Left lung (tissue), 14 donors: Measurements from ENCODE around the gene IPPK. TPM values are rescaled to one million over a fixed set of nuclear protein-coding genes. Genes with fewer than 3 reads are reported as not detected.

Source experiments
- ATAC-seq: fragments of 200-7000 bp; cut with Tn5 transposase; one replicate; pipeline ENCODE4 v1.9.1; 2020; ENCODE audit warnings: moderate library complexity
- DNase-seq, 4 donors: peaks; one replicate each; pipeline ENCODE4 v3.0.0-alpha.2; 2013 to 2020
- H3K27ac ChIP-seq, 2 donors: fragments of 200-600 bp; sonication (generic) in 1 of 2; one replicate each; pipeline versions ENCODE4 v1.5.0 to v1.8.0; 2020 to 2021
- H3K27me3 ChIP-seq, 2 donors: fragments of 200-600 bp; sonication (generic) in 1 of 2; one replicate each; pipeline versions ENCODE4 v1.5.0 to v1.8.0; 2020 to 2021
- H3K36me3 ChIP-seq, 2 donors: fragments of 200-600 bp; sonication (generic) in 1 of 2; one replicate each; pipeline versions ENCODE4 v1.5.0 to v1.8.0; 2020 to 2021
- H3K4me1 ChIP-seq, 2 donors: fragments of 200-600 bp; one replicate each; pipeline ENCODE4 v1.8.0; 2021
- H3K4me3 ChIP-seq, 2 donors: fragments of 200-600 bp; sonication (generic) in 1 of 2; one replicate each; pipeline versions ENCODE4 v1.5.0 to v1.8.0; 2020 to 2021; ENCODE audit warnings: mild to moderate bottlenecking in 1 of 2
- H3K9me3 ChIP-seq, 2 donors: fragments of 200-600 bp; sonication (generic) in 1 of 2; one replicate each; pipeline versions ENCODE4 v1.5.0 to v1.8.0; 2020 to 2021
- intact Hi-C, 2 donors: fragments of 100-400 bp; cut with DNase I; formaldehyde crosslinking; loops; one replicate each; pipeline versions ENCODE4 v1.11.2 to v1.14.2; 2022
- long read RNA-seq, 12 donors: library from polyadenylated mRNA in 2 of 12; unstranded in 2 of 12; transcript quantifications; one replicate each; pipeline ENCODE4 v2.0.0 and lab custom pipeline, GENCODE V29; 2019 to 2026
- polyA plus RNA-seq, 6 donors: library from polyadenylated mRNA; unstranded; fragments of 120-200 nt; gene quantifications; one replicate each; pipeline ENCODE4 v1.2.1, GENCODE V29; 2013; ENCODE audit not compliant: insufficient read length in 6 of 6
- total RNA-seq, 2 donors: library from RNA; stranded (reverse); fragmentation: NEBNext Ultra II Directional; extraction: Animal tissue kit (Norgen Biotek cat#: 25700); gene quantifications; one replicate each; pipeline ENCODE4 v1.2.1, GENCODE V29; 2021
- TF ChIP-seq, protein P1 (sequence below), 2 donors: fragments of 200-600 bp; sonication (generic) in 1 of 2; IDR thresholded peaks; one replicate each; pipeline versions ENCODE4 v1.5.0 to v1.8.0; 2021; ENCODE audit warnings: antibody characterized with exemption in 2 of 2
- donor health status: DM: no; HTN: yes; CAD: no.
- donor health status: DM: no; HTN: no; CAD: no.

IPPK gene, protein sequence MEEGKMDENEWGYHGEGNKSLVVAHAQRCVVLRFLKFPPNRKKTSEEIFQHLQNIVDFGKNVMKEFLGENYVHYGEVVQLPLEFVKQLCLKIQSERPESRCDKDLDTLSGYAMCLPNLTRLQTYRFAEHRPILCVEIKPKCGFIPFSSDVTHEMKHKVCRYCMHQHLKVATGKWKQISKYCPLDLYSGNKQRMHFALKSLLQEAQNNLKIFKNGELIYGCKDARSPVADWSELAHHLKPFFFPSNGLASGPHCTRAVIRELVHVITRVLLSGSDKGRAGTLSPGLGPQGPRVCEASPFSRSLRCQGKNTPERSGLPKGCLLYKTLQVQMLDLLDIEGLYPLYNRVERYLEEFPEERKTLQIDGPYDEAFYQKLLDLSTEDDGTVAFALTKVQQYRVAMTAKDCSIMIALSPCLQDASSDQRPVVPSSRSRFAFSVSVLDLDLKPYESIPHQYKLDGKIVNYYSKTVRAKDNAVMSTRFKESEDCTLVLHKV
- total RNA-seq (1 to 10 TPM; 6.5 to 8.0 TPM), polyA plus RNA-seq (10 to 100 TPM in 3 of 6 donors, 1 to 10 TPM in 3; 7.6 to 10.8 (median 9.5) TPM)
- long read RNA-seq, donor 1, full-length matches to known transcripts = 2 of 2 reads
- long read RNA-seq, donor 1, partial matches to known transcripts = 0 of 2 reads
- long read RNA-seq, donor 1, other reads (novel, unspliced or antisense) = 0 of 2 reads
- long read RNA-seq, donor 2 = 0 reads
- long read RNA-seq, donor 3, full-length matches to known transcripts = 1 of 1 reads
- long read RNA-seq, donor 3, partial matches to known transcripts = 0 of 1 reads
- long read RNA-seq, donor 3, other reads (novel, unspliced or antisense) = 0 of 1 reads
- long read RNA-seq, donor 4, partial matches to known transcripts = 0 of 1 reads
- long read RNA-seq, donor 4, other reads (novel, unspliced or antisense) = 1 of 1 reads
- long read RNA-seq, donor 5, full-length matches to known transcripts = 1 of 1 reads
- long read RNA-seq, donor 5, partial matches to known transcripts = 0 of 1 reads
- long read RNA-seq, donor 5, other reads (novel, unspliced or antisense) = 0 of 1 reads
- long read RNA-seq, donor 6 = 0 reads
- long read RNA-seq, donor 7 = 0 reads
- long read RNA-seq, donor 8, partial matches to known transcripts = 5 of 5 reads
- long read RNA-seq, donor 8, other reads (novel, unspliced or antisense) = 0 of 5 reads
- long read RNA-seq, donor 9 = 0 reads
- long read RNA-seq, donor 10, full-length matches to known transcripts = 1 of 2 reads
- long read RNA-seq, donor 10, partial matches to known transcripts = 1 of 2 reads
- long read RNA-seq, donor 10, other reads (novel, unspliced or antisense) = 0 of 2 reads
- long read RNA-seq, donor 11, full-length matches to known transcripts = 2 of 2 reads
- long read RNA-seq, donor 11, partial matches to known transcripts = 0 of 2 reads
- long read RNA-seq, donor 11, other reads (novel, unspliced or antisense) = 0 of 2 reads
- long read RNA-seq, donor 12 = 0 reads

DNA sequence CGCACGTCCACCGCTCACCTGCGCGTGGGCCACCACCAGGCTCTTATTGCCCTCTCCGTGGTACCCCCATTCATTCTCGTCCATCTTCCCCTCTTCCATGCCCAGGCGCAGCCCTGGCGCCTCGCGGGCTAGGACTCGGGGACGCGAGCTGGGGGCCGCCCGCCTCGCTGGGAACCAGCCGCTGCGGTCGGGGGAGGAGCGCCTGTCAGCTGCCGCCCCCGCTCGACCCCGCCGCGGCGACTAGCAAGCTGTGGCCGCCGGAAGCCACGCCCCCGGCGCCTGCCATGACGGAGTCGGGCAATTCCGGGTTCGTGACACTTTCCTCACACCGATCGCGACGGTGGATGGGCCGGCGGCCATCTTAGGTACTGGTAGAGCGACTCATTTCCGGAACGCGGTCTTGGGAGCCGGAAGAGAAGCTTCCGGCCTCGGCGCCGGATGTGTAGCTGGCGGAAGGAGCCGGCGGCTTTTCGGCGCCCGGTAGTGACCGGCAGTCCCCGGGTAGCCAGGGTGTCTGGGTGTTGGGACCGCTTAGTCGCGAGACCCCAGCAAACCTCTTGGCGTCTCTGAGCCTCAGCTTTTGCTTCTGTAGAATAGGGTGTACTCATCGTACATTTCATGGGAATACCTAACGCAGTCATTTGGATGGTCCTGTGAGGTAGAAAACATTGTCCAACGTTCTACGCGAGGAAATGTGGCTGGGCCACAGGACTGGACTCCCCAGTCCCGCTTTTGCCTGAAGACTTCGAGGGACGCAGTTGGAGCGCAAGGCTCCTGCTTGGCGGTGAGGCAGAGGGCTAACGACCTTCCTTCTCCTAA is at the start of gene IPPK:
Gene IPPK (minus strand): TSS at position 242 of the 819 bp plus-strand sequence. CDS start 143 bp downstream, at position 99.
- intact Hi-C loops = no loop called here
- Histone ChIP-seq H3K9me3 (no peaks in the 10 kb centered on the region), H3K27me3 (no peaks in the 10 kb centered on the region), H3K4me1 (peaks cover 5 to 26% of the 10 kb centered on the region in 2 donors), H3K36me3 (peaks cover 0 to 12% of the 10 kb centered on the region in 2 donors), H3K4me3 (peak within 1 kb of the TSS; percentile 94 to 98), H3K27ac (peak within 1 kb of the TSS; percentile 88 to 95)
- TF ChIP-seq, protein P1, sequence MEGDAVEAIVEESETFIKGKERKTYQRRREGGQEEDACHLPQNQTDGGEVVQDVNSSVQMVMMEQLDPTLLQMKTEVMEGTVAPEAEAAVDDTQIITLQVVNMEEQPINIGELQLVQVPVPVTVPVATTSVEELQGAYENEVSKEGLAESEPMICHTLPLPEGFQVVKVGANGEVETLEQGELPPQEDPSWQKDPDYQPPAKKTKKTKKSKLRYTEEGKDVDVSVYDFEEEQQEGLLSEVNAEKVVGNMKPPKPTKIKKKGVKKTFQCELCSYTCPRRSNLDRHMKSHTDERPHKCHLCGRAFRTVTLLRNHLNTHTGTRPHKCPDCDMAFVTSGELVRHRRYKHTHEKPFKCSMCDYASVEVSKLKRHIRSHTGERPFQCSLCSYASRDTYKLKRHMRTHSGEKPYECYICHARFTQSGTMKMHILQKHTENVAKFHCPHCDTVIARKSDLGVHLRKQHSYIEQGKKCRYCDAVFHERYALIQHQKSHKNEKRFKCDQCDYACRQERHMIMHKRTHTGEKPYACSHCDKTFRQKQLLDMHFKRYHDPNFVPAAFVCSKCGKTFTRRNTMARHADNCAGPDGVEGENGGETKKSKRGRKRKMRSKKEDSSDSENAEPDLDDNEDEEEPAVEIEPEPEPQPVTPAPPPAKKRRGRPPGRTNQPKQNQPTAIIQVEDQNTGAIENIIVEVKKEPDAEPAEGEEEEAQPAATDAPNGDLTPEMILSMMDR (IDR thresholded peaks at IDR 0.05) = peak in 1 of 2 donors; percentile 37
- ATAC-seq = peak; percentile 97
- peak; percentile 96 to 99 (median 98) for DNase-seq

DNA sequence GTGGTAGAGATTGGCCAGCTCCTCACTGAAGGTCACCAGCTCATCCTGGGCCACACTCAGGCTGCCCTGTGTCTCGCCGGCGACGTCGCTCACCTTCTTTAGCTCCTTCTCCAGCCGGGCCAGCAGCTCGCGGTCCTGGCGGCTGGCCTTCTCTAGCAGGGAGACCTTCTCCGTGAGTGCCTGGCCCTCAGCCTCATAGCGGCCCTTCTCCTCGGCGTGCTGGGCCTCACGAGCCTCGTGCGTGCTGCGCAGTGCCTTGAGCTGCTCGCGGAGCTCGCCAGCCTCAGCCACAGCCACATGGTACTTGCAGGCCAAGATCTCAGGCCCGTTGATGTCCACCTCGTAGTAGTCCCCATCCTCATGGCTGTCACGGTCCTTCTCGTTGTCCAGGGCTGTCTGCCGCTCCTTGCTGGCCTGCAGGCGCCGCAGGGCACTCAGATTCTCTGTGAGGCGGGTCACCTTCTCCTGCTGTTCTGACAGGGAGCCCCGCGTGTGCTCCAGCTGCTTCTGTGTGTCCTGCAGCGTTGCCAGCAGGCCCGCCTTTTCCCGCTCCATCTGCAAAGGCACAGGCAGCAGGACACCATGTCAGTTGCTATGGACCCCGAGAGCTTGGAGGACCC is 49.2 kb upstream of the IPPK start:
- Histone ChIP-seq H3K4me1 (peaks cover 0 to 17% of the 10 kb centered on the region in 2 donors), H3K27ac (no peak overlapping the region), H3K9me3 (no peaks in the 10 kb centered on the region), H3K36me3 (peaks cover 0 to 88% of the 10 kb centered on the region in 2 donors), H3K27me3 (no peaks in the 10 kb centered on the region), H3K4me3 (no peak overlapping the region)
- TF ChIP-seq, protein P1 (IDR thresholded peaks at IDR 0.05) = no peak
- ATAC-seq (no peak), DNase-seq (no peak)
- intact Hi-C loops = loop anchor here in 1 of 2 donors (10.0 kb wide), 1 partner anchor 46 kb away; the partner anchor contains the start of gene BICD2

DNA sequence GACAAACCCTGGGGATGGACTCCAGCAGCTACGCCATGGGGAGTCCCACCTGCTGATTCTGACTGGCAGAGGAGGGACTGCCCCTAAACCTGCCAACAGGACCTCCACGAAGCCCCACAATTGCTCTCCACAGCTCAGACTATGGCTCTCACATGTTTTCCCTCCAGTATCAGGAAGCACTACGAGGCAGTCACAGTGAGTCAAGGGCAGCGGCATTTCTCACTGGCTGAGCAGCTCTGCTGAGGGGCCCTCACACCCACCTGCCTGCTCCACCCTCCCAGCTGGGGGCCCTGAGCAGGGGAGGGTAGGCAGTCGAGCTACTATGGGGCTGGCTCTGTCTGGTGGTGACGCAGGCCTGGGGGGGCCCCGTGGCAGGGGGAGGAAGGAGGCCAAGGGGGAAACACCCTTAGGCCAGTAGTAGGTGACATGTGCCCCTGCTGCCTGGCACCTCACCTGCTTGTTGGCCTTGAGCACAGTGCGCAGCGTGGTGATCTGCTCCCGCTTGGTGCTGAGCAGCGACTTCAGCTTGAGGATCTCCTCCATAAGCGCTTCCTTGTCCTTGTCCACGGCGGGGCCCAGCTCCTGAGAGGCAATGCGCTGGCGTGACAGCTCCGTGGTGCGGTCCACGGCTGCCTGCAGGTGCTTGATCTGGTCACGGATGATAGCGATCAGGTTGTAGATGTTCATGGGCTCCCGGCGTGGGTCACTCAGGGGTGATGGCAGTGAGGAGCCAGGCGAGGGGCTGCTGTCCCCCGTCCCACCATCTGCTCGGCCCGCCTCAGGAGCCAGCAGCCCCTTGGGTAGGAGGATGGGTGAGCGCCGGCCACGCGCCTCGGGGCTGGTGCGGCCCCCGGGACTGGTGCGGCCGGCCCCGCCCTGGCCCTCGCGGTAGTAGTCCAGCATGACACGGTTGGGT is 48.4 kb upstream of the IPPK start:
- Histone ChIP-seq H3K27me3 (no peaks in the 10 kb centered on the region), H3K4me3 (no peak overlapping the region), H3K36me3 (peaks cover 0 to 96% of the 10 kb centered on the region in 2 donors), H3K4me1 (peaks cover 0 to 17% of the 10 kb centered on the region in 2 donors), H3K9me3 (no peaks in the 10 kb centered on the region), H3K27ac (no peak overlapping the region)
- ATAC-seq = no peak
- TF ChIP-seq, protein P1 (IDR thresholded peaks at IDR 0.05) = no peak
- intact Hi-C loops = loop anchor here in 1 of 2 donors (10.0 kb wide), 1 partner anchor 46 kb away; the partner anchor contains the start of gene BICD2
- no peak for DNase-seq
